GM19023 (cell line): ENCODE data around the gene NDST3.

Experiments
- ATAC-seq: cut with Tn5 transposase; IDR thresholded peaks from one replicate; pipeline ENCODE4 v1.9.1; 2021; ENCODE audit warnings: mild to moderate bottlenecking, moderate library complexity; ENCODE audit not compliant: unreplicated experiment

Gene NDST3

DNA sequence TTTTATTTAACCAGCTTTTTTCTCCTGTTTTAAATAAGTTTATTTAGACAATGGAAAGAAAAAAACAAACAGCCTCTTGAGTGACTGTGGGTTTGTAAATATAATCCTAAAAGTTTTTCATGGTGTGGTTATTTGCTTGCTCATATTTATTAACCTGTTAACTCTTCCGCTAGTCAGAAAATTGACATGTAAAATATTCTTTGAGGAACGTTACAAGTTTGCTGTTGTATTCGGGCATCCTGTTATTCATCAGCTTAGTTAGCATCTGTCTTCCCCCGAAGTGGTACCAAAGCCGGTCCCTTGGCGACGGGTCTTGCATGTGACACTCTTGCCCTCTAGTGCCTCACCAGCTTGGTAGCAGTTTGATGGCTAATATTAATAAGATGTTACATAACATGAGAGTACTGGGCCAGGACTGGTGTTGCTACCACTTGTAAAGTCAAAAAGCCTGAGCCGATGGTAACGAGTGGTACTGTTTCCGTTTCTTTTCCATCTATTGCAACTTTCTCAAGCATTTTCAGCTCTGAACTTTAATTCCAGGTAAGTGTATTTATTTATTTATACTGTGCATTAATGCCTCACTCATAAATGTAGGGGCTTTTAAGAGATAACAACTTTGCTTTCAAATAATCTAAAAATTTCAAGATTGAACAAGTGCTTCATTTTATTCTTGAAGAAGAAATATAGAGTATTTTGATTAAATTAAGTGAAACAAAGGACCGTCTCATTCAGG lies at the start of gene NDST3:
NDST3 (plus strand) TSS at position 434 of the 733 bp plus-strand sequence. CDS start 19,425 bp downstream, outside the sequence.
- ATAC-seq: peak; percentile 55

DNA sequence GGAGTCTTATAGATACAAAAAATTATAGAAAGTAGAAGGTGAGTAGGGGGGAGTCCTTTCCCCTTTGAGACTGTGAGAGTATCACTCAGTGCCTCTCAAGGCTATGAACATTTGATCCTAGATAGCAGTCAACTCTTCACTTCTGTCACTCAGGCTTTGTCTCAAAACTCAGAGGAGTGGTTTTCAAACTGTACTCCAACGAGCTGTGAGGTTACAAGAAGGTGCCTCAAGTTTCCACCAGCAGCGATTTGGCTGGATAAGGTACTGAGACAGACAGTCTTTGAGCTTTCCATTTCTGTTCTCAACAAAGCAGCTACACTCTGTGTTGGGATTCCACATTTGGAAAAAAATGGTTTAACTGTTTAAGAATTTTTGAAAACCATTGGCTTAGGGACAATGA lies 48.0 kb upstream of the NDST3 start:
- no peak for ATAC-seq

DNA sequence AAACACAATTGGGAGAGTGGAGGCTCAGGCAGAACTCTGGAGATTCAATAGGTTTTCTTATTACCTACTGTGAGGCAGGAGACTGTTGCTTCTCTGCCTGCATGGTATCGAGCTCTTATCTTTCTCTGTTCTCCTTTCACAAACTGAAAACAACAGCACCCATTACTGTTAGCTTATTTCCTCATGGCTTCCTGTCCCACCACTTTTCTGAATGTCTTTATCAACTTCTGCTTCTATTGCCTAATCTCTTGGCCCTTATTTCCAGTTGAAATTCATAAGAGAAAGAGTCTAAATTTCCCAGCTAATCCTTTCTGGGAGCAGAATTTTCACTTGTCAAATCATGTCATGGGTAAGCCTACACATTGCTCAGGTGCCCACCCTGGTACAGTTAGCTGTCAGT lies 46.8 kb upstream of the NDST3 start:
- no peak for ATAC-seq

DNA sequence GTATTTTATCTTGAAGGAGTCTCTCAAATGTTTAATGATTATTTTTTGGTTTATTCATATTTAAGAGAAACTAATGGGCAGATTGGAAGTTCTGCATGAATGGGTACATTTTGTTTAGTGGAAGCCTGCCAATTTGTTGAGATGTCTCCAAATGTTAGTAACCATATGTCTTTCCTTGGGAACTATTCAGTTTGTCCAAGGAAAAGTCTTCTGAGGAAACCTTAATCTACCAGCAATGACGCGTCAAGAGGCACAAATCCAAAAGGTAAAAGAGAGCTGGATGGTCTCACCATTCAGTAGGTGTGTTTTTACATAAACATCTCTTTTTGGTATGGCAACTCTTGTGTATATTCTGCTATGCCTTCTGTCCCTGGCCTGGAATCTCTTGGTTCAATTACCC lies 37.4 kb upstream of the NDST3 start:
- ATAC-seq: no peak

DNA sequence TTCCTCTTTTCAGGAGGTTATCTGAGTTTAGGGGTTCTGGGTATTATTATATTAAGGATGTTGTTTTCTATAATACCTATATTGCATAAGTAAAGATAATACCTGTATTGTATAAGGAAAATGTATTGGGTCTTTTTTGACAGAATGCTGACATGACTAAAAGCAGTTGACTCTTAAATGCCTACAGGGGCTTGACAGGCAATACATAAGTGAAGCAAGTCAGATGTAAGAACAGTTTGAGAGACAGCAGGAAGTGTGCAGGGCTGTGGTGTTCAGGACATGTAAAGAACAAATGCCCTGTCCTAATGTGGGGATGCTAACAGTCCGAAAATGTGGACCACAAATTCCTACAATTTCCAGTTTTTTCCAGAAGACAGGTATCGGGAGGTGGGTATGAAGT lies 30.2 kb upstream of the NDST3 start:
- no peak for ATAC-seq

DNA sequence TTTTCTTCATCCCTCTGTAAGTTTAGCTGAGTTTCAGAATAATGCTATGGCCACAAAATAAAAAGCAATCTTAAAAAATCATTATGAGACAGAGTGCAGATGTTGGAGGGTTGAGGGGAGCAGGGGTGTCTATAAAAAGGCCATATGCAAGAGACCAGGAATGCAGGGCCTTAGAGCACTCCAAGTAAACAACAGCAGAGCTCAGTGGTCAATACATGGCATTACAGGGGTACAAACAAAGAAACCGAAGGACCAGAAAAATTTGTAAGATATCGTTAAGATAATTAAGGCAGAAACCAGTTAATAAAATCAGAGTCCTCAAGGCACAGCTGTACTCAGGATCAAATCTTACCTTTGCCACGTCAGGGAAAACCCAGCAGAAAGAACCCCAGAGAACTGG lies 28.4 kb upstream of the NDST3 start:
- no peak for ATAC-seq

DNA sequence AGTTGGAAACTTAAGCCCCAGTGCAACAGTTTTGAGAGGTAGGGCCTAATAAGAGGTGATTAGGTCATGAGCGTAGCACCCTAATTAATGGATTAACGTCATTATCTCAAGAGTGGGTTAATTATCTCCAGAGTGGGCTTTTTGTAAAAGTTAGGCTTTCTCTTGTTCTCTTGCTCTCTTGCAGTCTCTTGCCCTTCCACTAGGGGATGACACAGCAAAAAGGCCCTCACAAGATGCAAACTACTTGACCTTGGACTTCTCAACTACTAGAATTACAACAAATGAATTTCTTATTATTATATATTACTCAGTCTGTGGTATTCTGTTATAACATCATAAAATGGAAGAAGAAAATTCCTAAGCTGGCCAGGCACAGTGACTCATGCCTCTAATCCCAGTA lies 22.1 kb upstream of the NDST3 start:
- ATAC-seq: no peak

DNA sequence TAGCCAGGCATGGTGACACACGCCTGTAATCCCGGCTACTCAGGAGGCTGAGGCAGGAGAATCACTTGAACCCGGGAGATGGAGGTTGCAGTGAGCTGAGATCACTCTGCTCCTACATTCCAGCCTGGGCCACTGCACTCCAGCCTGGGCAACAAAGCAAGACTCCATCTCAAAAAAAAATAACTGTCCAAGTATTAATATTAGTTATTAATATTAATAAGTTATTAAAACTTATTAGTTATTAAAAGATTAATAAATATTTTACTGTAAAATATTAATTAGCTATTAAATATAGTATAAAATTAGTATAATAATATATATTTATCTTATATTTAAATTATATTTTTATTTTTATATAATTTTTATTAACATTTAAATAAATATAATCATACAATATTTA lies 19.5 kb upstream of the NDST3 start:
- no peak for ATAC-seq

DNA sequence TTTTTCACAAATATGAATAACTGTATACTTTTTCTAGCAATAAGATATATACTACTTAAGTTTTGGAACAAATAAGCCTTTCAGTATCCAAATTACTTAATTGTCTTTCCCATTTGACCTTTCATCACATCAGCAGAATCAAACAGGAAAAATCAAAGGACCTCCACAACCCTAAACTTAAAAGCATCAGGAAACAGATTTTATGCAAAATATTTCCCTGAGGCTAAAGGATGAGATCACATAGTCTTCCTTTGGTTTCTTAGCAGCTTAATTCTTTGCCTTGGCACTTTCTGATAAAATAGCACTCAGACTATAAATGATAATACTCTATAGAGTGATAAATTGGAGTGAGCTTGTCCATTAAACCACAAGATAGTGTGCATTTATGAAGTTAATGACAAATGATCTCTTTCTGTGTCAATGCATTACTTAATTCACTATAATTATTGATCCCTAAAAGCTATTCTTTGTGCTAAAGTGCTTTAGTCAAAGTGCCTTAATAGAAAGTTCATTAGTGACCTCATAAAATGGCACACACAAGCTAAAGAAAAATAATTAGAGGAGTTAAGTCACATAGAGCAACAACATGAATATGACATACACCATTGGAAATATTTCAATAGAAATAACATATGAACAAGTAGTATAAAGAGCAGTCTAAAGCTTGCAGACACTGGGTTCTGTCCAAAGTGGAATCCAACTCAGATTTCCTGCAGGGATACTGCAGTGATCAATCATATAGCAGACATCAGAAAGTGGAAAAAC lies 15.7 kb upstream of the NDST3 start:
- no peak for ATAC-seq

DNA sequence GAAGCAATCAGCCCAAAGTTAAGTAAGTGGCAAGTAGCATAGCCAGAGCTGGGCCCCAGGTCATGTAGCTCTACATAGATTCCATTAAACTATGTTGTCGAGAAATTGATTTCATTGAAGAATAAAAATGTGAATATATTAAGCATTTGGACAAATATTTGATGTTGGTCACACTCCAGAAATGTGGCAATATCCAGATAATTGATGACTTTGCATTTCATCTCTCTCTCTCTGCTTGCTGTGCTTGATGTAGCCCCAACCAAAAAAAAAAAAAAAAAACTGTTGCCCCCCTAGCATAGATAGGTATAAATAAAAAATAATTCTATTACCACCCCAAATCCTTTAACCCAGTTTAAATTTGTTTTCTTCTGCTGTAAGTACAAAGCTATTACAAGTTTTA lies 7.5 kb upstream of the NDST3 start:
- no peak for ATAC-seq

DNA sequence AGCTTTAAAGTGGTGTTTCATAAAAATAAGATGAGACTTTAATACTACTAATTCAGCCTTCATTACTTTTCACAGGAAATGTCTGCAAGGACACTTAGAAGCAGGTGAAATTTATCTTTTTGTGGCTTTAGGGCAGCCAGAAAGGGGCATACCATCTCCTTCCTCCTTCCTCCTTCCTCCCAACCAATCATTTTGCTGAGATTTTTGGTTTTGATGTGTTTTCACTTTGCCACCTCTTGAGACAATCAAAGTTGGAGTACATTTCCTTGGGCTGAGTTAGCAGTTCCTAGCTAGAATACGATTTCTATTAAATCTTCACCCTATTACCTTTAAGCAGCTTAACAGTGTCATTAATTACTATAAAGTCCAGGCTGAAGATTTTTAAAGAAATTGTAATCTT lies 5.1 kb upstream of the NDST3 start:
- no peak for ATAC-seq

DNA sequence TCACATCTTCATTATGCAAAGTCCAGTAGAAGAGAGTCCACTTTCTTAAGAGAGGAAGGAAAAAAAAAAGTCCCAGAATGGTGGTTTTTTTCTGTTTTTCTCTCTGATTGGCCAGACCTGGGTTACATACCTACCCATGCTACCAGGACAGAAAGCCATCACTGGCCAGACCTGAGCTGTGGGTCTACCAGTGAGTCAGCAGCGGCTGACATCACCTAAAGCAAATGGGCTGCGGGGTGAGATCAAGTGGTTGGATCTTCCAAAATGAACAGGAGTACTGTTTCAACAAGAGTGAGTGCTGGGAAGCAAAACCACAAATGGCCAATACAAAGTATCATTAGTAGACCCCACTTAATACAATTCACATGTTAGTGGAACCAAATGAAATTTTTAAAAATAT lies 1.6 kb upstream of the NDST3 start:
- no peak for ATAC-seq

DNA sequence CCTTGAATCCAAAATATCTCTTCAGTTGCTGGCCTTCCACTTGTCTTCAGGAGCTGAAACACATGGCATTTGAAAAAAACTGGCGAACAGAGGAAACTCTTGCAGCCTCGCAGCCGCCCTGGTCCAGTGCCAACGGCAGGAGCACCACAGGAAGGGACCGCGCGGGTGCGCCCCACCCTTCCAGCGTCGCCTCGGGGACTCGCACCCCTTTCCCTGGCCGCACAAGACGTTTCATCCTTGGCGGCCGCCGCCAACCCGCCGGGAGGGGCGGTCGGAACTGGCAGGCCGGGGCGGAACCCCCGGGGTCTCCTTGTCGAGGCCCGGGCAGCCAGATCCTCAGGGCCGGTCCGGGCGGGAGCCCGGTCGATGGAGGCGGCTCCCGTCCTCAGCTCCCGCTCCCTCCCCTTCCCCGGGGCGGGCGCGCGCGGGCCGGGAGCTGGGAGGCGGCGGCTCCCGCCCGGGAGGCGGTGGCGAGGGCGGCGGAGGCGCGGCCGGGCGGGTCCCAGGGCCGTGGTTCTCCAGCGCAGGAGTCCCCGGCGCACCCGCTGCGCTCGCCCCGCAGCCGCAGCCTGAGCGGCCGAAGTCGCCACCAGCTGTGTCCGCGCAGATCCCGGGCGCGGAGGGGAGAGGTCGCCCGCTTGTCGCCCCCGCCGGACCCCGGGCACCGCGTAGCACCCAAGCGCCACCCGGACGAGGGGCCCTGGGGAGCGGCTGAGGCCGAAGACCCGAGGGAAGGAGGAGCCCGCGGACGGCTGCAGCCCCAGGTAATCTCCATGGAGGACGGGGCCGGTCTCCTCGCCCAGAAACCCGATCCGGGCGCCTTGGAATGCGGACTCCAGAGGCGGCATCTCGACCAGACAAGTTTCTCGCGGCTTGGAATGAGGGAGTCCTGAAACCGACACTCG lies 886 bp upstream of the NDST3 start:
- no peak for ATAC-seq

DNA sequence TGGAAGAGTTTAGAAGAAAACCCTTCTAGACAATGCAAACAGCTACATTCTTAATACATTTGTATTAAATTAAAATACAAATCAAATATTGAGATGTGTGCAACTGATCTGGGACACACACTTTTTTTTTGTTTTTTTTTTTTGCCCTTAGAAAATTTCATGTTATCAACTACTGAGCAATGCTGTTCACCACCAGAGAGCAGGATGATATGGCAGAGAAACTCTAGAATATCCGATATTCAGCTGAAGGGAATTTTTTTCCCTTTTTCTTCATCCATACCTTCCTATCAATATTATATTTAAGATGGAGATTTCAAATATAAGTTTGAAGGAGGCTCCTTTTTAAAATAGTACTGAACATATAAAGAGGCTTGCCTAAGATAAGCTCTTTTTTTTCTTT lies 1.0 kb downstream of the NDST3 start:
- no peak for ATAC-seq

DNA sequence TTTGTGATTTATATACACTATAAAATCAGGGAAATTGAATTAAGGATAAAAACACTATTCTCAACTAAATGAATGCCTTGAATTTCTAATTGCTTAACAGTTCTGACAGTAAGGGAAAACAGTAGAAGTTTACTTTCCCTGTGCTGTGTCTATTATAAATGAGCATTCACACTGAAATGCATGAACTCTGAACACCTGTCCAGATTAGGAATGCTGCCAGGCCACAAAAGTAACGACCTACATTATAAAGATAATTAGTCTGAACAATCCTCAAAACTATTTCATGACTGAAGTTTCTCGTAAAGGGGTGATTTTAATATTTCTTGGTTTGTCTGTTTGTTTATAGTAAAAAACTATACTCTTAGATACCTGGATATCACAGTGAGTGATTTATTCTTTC lies 2.0 kb downstream of the NDST3 start:
- ATAC-seq: no peak

DNA sequence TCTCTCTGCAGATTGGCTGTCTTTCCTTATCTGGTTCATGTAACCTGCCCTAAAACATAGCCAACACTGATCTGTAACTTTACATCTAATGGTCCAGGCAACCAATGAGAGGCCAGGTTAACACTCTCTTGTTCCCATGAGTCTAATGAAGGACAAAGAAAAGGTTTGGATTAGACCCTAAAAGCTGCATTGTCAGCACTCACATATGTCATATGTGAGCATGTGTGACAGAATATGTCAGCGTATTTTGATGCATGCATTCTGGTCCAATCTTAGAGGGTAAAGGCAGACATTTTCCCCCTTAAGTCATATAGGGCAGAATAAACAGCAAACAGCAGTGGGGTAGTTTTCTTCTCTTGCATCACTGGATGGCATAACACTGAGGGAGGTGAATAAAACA lies 3.7 kb downstream of the NDST3 start:
- ATAC-seq: no peak

DNA sequence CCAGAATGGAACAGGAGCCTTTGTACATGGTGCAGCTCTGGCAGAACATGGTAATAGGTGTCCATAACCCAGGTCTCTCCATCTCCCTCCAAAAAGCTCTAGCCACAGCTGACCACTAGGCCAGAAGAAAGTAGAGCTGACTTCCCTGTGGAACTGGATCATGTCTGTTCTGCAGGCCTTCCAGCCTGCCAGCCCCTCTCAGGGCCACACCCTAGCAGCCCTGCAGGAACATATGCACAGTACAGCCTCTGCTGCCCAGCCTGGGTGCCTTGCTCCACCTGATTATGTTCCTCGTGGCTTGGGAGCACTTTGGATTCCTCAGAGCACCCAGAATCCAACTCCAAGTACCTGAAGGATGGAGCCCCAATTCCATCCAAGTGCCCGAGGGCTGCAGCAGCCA lies 12.0 kb downstream of the NDST3 start:
- no peak for ATAC-seq

DNA sequence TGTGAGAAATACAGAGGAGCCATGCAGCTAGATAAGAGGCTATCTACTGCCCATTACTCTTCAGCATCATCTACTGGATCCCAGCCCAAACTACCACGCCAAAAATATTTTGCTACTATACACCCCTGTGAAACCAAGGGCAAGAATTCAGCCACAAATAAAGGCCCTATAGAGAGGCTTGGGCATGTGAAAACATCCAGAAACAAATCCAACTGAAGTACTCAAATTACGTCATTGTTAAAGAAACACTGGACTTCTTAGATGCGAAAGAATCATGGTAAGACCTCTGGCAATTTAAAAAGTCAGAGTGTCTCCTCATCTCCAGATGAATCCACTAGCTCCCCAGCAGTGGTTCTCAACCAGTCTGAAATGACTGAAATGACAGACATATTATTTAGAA lies 12.8 kb downstream of the NDST3 start:
- no peak for ATAC-seq

DNA sequence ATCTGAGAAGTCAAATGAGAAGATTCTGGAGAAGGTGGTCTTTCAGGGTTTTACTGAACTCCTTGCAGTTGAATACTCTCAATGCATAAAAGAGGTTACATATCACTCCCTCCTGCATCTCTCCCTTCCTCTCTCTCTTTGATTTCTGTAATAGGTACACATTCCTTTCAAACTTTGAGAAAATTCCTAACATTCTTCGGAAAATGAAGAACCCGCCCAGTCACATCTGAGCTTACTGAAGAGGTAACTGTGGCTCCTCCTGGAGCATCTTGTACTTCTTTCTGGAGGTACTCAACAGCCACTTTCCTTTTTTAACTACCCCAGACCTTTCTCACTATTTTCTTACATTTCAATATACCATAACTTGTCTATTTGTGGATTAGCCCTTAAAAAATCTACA lies 24.7 kb downstream of the NDST3 start:
- ATAC-seq: no peak

DNA sequence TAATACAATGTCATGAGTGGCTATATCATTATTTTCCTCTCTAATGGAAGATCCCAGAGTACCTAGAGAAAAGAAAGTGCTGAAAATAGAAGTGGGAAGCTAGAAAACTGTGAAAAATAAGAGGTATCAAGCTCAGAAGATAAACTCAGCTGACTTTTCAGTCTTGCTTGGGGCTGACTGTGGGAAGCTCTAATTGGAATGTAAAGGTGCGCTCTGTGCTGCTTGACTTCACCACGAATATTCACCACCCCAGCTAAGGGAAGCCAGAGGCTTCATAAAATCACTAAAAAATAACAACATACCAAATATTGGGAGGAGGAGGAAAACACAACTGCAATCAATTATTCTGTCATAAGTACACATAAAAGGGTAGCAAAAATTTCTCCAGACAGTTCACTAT lies 25.1 kb downstream of the NDST3 start:
- ATAC-seq: no peak

DNA sequence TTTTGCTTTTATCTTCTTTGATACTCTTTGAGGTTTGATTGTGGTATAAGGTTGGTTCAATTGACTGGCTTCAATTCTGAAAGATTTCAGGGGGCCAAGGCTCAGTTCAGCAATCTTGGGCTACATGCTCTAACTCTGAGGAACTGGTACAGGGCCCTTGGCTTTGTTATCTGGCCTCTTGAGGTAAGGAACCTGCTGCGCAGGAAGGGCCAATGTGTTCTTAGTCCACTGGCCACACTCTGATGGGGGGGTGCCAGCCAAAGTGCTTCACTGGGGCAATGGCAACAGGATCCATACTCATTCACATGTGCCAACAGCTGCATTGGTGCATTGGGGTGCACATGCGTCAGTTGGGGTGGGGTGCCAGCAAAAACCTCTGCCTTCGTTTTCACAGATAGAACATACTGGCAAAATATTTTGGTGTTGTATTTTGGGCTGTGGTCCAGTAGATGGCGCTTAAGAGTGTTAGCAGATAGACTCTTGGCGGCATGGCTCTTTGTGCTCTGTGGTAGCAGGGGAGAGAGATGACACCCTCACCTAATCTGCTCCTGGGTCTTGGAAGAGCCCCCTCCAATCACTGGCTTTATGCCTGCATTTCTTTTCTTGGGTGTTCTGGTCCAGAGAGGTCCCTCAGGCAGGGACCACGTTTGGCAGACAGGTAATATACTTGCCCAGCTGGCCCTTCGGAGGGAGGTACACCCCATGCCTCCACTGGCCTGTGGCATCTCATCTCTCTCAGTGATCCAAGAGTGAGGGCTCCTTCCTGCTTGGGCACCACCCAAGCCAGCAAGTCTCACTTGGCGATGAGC lies 42.9 kb downstream of the NDST3 start:
- ATAC-seq: peak; percentile 86
